HepG2 (cell line): ENCODE results near the gene SLC29A3. TPM values are rescaled to one million over a fixed set of nuclear protein-coding genes. Genes with fewer than 3 reads are reported as not detected.

Source experiments
- DBP ChIP-seq: sonication (generic); formaldehyde crosslinking; IDR thresholded peaks from 2 replicates; pipeline ENCODE4 v1.4.0; 2020; ENCODE audit warnings: missing genetic modification reagents; ENCODE audit errors: not compliant biosample characterization
- MLX ChIP-seq: IDR thresholded peaks from 2 replicates; pipeline ENCODE4 v1.6.1; 2016
- NFYC ChIP-seq: IDR thresholded peaks from 2 replicates; pipeline ENCODE4 v1.6.1; 2016; ENCODE audit warnings: missing genetic modification reagents, missing compliant biosample characterization
- SIX4 ChIP-seq: sonication (generic); formaldehyde crosslinking; IDR thresholded peaks from 2 replicates; pipeline ENCODE4 v1.4.0; 2020; ENCODE audit warnings: missing genetic modification reagents
- TGIF2 ChIP-seq: IDR thresholded peaks from 2 replicates; pipeline ENCODE4 v1.6.1; 2016; ENCODE audit warnings: control low read depth, missing compliant biosample characterization
- ZBTB21 ChIP-seq: sonication (generic); formaldehyde crosslinking; IDR thresholded peaks from 2 replicates; pipeline ENCODE4 v1.4.0; 2020; ENCODE audit warnings: missing genetic modification reagents
- ZBTB40 ChIP-seq, 2 experiments: fragments of 450-650 bp in 1 of 2; sonication (generic) in 1 of 2; formaldehyde crosslinking in 1 of 2; IDR thresholded peaks; 2 replicates each; pipeline versions ENCODE4 v1.6.1 to v1.8.0; 2016 to 2022; ENCODE audit warnings: antibody characterized with exemption in 1 of 2, mild to moderate bottlenecking in 1 of 2, missing genetic modification reagents in 1 of 2
- ZNF513 ChIP-seq: sonication (generic); formaldehyde crosslinking; conservative IDR thresholded peaks from 2 replicates; pipeline ENCODE4 v1.5.0; 2020; ENCODE audit warnings: missing genetic modification reagents
- ZNF562 ChIP-seq: sonication (generic); formaldehyde crosslinking; IDR thresholded peaks from 2 replicates; pipeline ENCODE4 v1.8.0; 2022; ENCODE audit warnings: missing genetic modification reagents, borderline replicate concordance
- ZNF577 ChIP-seq: sonication (generic); formaldehyde crosslinking; IDR thresholded peaks from 2 replicates; pipeline ENCODE4 v1.4.0; 2020; ENCODE audit warnings: mild to moderate bottlenecking, low read depth, missing genetic modification reagents, borderline replicate concordance
- ZSCAN29 ChIP-seq: sonication (generic); formaldehyde crosslinking; conservative IDR thresholded peaks from 2 replicates; pipeline ENCODE4 v1.4.0; 2020; ENCODE audit warnings: mild to moderate bottlenecking, missing genetic modification reagents
- ZXDC ChIP-seq: sonication (generic); formaldehyde crosslinking; IDR thresholded peaks from 2 replicates; pipeline ENCODE4 v1.5.0; 2020; ENCODE audit warnings: mild to moderate bottlenecking, missing genetic modification reagents
- polyA plus RNA-seq, 8 experiments: library from polyadenylated mRNA; depleted of rRNA in 3 of 8; stranded (reverse) in 7 of 8; unstranded in 1 of 8; fragments of >200 nt; fragmentation: Illumina TruSeq in 4 of 8; extraction: Trizol in 4 of 8; gene quantifications; 2 replicates each; pipeline versions ENCODE4 v1.2.1 to v1.2.3, GENCODE V29; 2011 to 2016; ENCODE audit warnings: low read depth in 4 of 8, missing spikeins in 1 of 8, mixed read lengths in 1 of 8; ENCODE audit not compliant: insufficient read depth in 1 of 8
- total RNA-seq, 5 experiments: library from RNA; depleted of rRNA; stranded (reverse); fragments of >200 nt; fragmentation: Illumina TruSeq; extraction: Trizol; gene quantifications; 2 replicates each; pipeline ENCODE4 v1.2.3, GENCODE V29; 2016; ENCODE audit warnings: low read depth in 1 of 5

SLC29A3 gene
- total and polyA plus RNA-seq, 2 of the 13 experiments (the other 11 are each of a cell fraction or from before 2014, with no cell fraction given) = 8.6 to 11.8 TPM

GRCh38 chr10:71339796-71340589 is 20.9 kb downstream of the SLC29A3 start (continued):
- no peak for TF ChIP-seq ZBTB40 (IDR thresholded peaks at IDR 0.05)
- TF ChIP-seq ZBTB40 (CRISPR knock-in tag; IDR thresholded peaks at IDR 0.05) = peak; percentile 50; the same call in 1 of the 2 replicates
- TF ChIP-seq TGIF2 (CRISPR knock-in tag) = peak; percentile 81
- TF ChIP-seq ZXDC (CRISPR knock-in tag) = peak; percentile 79; the same call in 1 of the 2 replicates
- peak; percentile 65; the same call in 1 of the 2 replicates for TF ChIP-seq ZBTB21 (CRISPR knock-in tag)
- peak; percentile 66; the same call in 1 of the 2 replicates for TF ChIP-seq SIX4 (CRISPR knock-in tag)
- TF ChIP-seq DBP (CRISPR knock-in tag) = no peak
- no peak for TF ChIP-seq ZNF562 (CRISPR knock-in tag)
- peak; percentile 38; the same call in 1 of the 2 replicates for TF ChIP-seq NFYC (CRISPR knock-in tag)
- no peak for TF ChIP-seq ZNF513 (CRISPR knock-in tag)
- no peak for TF ChIP-seq ZNF577 (CRISPR knock-in tag)
- TF ChIP-seq ZSCAN29 (CRISPR knock-in tag) = peak; percentile 86; the same call in 1 of the 2 replicates
- peak; percentile 81 for TF ChIP-seq MLX
